ENCODE data around the gene PBXIP1.
A peak's percentile ranks its signal among the peaks of the same experiment; 100 is the strongest.

Gene PBXIP1

GRCh38 chr1:154956544-154956941 is 644 bp upstream of the PBXIP1 start:
- no peak for DNase-seq

- peak; percentile 61 for DNase-seq
Measured at GRCh38 chr1:154955039-154955717, 721 bp downstream of the PBXIP1 start.

- DNase-seq: no peak
Measured at GRCh38 chr1:154954541-154954940, 1.4 kb downstream of the PBXIP1 start.

GRCh38 chr1:154953611-154954038 is 2.3 kb downstream of the PBXIP1 start:
- no peak for DNase-seq

GRCh38 chr1:154952664-154953063 is 3.2 kb downstream of the PBXIP1 start:
- no peak for DNase-seq

- DNase-seq: no peak
Measured at GRCh38 chr1:154951901-154952657, 3.8 kb downstream of the PBXIP1 start.

GRCh38 chr1:154948079-154948478 is 7.8 kb downstream of the PBXIP1 start:
- no peak for DNase-seq

- DNase-seq: no peak
Measured at GRCh38 chr1:154945962-154946850, 9.7 kb downstream of the PBXIP1 start.

- no peak for DNase-seq
Measured at GRCh38 chr1:154945160-154945961, 10.5 kb downstream of the PBXIP1 start.

GRCh38 chr1:154944401-154945159 is 11.3 kb downstream of the PBXIP1 start:
- no peak for DNase-seq

GRCh38 chr1:154943649-154944400 is 12.1 kb downstream of the PBXIP1 start:
- DNase-seq: peak; percentile 24

- DNase-seq: no peak
Measured at GRCh38 chr1:154941333-154942013, 14.4 kb downstream of the PBXIP1 start.

GRCh38 chr1:154940651-154941194 is 15.2 kb downstream of the PBXIP1 start:
- DNase-seq: no peak

GRCh38 chr1:154940213-154940560 is 15.7 kb downstream of the PBXIP1 start:
- DNase-seq: no peak

GRCh38 chr1:154938604-154939399 is 17.1 kb downstream of the PBXIP1 start:
- DNase-seq: no peak

- no peak for DNase-seq
Measured at GRCh38 chr1:154937988-154938386, 17.9 kb downstream of the PBXIP1 start.

- peak; percentile 94 for DNase-seq
Measured at GRCh38 chr1:154937085-154937987, 18.6 kb downstream of the PBXIP1 start.

- peak; percentile 97 for DNase-seq
Measured at GRCh38 chr1:154936555-154937084, 19.3 kb downstream of the PBXIP1 start, which contains the start of gene PMVK. Gene PMVK (minus strand): TSS chr1:154936719. CDS start chr1:154936685, 34 bp downstream.

Data from fibroblast of skin of right biceps (primary cell).